ENCODE results near the gene EIF4ENIF1.
"Not testable (repeated sequence)": the region's sequence is repeated elsewhere in the genome, so short reads cannot be mapped to it uniquely, and the experiment has no call there.

EIF4ENIF1 gene

DNA sequence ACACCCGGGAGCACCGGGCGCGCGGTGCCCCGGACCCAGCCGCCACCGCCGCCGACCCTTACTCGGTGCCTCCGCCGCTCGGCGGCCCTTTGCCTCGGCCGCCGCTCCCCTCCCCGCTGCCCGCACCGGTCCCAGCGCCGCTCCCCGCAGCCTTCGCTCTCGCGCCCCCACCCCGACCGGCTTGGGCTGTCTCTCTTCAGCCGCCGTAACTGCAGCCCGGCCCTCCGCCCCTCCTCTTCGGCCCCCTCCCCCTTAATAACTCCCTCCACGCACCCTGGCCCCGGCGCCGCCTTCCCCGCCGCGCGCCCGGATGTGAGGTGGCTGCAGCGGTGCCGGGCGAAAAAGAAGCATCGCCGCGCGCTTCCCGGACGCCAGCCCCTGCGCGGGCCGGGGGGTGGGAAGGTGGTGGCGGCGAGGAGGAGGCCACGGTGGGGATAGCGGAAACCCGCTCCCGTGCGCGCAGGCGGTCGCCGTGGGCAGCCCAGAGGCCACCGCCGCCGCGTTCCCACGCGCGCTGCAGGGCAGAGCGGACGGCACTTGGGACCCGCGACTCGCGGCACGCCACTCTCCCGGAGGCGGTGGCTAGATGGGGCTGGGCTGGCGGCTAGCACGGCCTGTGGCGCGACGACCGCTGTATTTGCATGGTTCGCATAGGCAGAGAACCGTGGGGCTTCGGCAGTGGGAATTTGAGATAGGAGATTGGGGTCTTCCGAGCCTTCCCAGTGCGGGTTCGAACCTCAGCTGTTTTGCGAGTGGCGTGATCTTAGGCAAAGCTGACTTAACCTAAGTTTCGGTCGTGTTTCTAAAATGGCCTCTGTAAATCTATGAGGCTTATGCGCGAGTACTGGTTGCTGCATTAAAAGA is at the start of gene EIF4ENIF1:
EIF4ENIF1 (minus strand) TSS at position 211 of the 864 bp plus-strand sequence. CDS start 1,124 bp downstream, outside the sequence.
- DNase-seq, result peak; percentile 86 to 89

- DNase-seq, result no peak
These were observed 49.2 kb upstream of the EIF4ENIF1 start for GRCh38 chr22:31538815-31539214.

DNA sequence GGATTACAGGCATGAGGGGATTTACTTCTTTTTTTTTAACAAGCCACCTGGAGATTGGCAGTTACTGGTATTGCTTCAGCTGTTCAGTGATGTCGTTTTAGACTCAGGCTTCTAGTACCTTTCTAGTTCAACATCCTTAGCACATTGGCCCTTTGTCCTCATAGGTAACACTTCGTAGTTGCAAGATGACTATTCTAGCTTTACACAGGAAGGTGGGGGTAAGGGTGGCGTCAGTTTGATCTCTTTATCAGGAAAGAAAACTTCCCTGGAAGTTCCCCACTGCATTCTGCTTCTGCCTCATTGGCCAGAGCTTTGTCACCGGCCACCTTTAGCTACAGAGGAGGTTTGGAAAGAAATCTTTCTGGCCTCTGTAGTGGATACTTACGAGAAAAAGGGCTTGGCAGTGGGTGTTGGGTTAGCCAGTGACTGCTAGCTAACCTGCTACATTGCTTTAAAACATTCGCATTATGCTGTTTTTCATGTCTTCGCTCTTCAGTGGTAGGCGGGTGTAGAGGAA is 47.4 kb upstream of the EIF4ENIF1 start:
- DNase-seq, result peak in 1 of 2 donors; percentile 24

DNA sequence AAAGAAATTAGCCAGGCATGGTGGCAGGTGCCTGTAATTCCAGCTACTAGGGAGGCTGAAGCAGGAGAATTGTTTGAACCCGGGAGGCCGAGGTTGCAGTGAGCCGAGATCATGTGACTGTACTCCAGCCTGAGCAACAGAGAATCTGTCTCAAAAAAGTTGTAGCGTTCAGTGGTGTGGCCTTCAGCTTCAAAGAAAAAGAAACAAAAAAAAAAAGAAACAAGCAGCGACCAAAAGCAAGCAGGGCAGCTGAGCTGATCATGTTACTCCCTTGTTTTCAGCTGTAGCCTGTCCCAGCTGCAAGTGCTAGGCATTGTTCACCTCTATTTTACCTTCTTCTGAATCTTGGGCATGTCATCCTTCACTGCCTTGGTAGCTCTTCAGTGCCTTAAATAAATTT is 43.7 kb upstream of the EIF4ENIF1 start:
- DNase-seq, result no peak

- no peak for DNase-seq
These were observed 42.4 kb upstream of the EIF4ENIF1 start for GRCh38 chr22:31532060-31532459.

DNA sequence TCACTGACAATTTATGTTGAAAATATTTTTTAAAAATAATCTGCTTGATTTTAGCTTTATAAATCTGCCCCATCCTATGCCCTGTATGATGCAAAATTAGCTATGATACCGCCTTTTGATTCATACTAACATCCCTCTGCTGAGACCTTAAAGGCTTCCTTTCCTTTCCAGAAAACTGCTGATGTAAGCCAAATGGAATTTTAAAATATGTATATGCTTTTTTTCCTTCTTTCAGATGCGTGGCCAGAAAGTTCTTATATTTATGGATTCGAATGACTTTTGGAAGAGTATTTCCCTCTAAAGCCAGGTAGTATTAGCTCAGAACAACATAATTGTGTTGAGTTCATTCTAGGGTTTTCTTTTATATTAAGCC is 41.2 kb upstream of the EIF4ENIF1 start:
- DNase-seq, result no peak

GRCh38 chr22:31526270-31526669 is 36.6 kb upstream of the EIF4ENIF1 start:
- DNase-seq, result peak in 1 of 2 donors; percentile 24

DNA sequence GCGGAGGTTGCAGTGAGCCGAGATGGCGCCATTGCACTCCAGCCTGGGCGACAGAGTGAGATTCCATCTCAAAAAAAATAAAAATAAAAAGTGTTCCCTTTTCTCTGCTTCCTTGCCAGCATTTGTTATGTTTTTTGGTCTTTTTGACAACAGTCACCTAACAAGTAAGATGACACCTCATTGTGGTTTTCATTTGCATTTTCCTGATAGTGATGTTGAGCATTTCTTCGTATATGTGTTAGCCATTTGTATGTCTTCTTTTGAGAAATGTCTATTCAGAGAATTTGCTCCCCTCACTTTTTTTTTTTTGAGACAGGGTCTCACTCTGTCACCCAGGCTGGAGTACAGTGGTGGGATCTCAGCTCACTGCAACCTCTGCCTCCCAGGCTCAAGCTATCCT is 34.5 kb upstream of the EIF4ENIF1 start:
- not testable (repeated sequence) for DNase-seq

GRCh38 chr22:31520051-31520450 is 30.4 kb upstream of the EIF4ENIF1 start:
- no peak for DNase-seq

- no peak for DNase-seq
These were observed 19.6 kb upstream of the EIF4ENIF1 start for GRCh38 chr22:31509061-31509762.

GRCh38 chr22:31508536-31508935 is 18.9 kb upstream of the EIF4ENIF1 start:
- no peak for DNase-seq

GRCh38 chr22:31507517-31507916 is 17.9 kb upstream of the EIF4ENIF1 start:
- DNase-seq, result not testable (repeated sequence)

GRCh38 chr22:31504282-31504681 is 14.6 kb upstream of the EIF4ENIF1 start:
- no peak for DNase-seq

DNA sequence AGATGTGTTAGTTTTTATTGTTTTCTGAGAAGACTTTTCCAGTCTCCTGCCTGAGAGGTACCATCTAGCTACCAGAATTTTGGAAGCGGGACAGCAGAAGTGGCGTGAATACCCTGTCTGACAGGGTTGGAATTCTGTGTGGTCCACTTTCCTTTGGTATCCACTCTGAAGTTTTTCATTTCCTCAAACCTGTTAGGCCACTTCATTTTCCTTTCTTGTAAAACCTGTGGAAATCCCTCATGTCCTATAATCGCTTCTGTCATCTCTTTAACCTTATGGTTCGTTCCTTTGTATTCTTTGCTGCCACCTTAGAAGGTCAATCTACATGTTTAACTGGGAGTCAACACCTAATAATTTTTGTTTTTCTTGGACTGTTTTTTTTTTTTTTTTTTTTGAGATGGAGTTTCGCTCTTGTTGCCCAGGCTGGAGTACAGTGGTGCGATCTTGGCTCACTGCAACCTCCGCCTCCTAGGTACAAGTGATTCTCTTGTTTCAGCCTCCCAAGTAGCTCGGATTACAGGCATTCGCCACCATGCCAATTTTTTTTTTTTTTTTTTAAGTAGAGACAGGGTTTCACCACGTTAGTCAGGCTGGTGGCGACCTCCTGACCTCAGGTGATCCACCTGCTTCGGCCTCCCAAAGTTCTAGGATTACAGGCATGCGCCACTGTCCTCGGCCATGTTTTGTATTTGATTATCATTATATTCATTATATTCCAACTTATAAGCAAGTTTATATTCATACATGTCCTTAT is 13.7 kb upstream of the EIF4ENIF1 start:
- no peak for DNase-seq

DNA sequence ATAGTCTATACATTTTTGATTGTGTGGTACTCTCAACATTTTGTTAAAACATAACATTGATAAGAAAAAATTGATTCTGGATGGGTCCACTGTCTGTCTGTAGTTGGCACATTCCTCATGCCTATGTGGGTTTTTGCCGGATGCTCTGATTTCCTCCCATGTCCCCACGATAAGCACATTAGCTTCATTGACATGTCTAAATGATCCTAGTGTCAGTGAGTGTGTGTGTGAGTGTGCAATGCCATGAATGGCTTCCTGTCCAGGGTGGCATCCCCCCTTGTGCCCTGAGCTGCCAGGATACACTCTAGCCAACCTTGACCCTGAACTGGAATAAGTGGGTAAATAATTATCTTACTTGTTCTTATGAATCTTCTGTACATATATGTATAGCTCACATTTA is 12.1 kb upstream of the EIF4ENIF1 start:
- no peak for DNase-seq

DNA sequence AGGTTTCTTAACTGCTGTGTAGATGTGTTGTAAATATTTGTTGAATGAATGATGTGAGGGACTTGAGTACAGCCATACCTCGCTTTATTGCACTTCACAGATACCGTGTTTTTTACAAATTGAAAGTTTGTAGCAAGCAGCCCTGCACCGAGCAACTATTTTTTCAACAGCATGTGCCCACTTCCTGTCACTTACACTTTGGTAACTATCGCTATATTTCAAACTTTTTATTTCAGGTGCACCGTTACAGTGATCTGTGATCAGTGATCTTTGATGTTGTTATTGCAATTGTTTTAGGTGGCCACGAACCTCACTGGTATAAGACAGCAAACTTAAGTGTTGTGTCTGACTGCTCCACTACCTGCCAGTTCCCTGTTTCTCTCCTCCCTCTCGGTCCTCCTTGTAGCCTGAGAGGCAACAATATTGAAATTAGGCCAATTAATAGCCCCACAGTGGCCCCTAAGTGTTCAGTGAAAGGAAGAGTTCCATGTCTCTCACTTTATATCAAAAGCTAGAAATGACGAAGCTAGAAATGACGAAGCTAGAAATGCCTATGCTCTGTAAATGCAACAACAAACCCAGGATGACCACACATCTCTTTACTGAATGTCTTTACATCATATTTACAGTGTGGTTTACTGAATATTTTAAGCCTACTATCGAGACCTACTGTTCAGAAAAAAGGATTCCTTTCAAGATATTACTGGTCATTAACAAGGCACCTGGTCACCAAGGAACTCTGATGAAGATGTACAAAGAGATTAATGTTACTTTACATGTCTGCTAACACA is 7.7 kb upstream of the EIF4ENIF1 start:
- peak; percentile 20 to 53 for DNase-seq

DNA sequence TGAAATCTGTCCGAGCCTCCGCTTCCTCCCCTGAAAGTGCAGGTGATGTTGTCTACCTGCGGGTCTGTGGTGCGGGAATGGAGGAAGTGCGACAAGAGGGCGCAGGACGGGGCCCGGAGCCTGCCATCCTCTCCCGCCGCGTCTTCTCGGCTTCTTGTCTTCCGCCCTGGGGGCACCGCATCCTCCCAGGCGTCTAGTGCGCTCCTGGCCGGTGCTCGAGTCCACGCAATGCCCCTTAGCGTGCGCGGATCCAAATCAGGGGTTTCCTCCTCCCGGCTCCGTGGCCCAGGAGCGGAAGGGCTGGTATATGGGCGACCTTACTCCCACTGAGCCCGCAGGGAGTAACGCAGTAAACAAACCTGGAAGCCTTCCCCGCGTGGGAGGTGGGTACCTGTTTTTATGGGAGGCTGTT is 7.1 kb upstream of the EIF4ENIF1 start:
- DNase-seq, result peak in 1 of 2 donors; percentile 22

- DNase-seq, result peak; percentile 94
These were observed 6.5 kb upstream of the EIF4ENIF1 start, which contains the start of gene SFI1 for GRCh38 chr22:31496007-31496734. Gene SFI1, plus strand, starts transcription at chr22:31496536. Its CDS starts 11,749 bp downstream, at chr22:31508285.

- no peak for DNase-seq
These were observed 5.7 kb upstream of the EIF4ENIF1 start for GRCh38 chr22:31495343-31495742.

DNA sequence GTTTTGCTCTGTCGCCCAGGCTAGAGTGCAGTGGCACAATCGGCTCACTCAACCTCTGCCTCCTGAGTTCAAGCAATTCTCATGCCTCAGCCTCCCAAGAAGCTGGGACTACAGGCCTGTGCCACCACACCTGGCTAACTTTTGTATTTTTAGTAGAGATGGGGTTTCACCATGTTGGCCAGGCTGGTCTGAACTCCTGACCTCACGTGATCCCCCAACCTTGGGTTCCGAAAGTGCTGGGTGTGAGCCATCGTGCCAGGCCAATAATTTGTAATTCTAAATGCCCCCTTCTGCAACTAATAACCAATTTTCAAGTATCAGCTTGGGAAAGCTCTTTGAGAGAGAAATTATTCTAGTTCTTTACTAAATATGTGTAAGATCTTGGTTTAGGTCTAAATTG is 3.7 kb upstream of the EIF4ENIF1 start:
- not testable (repeated sequence) for DNase-seq

- no peak for DNase-seq
These were observed 2.5 kb upstream of the EIF4ENIF1 start for GRCh38 chr22:31492151-31492550.
